Mucosa of descending colon (tissue), 3 donors: ENCODE measurements around the gene DHPS. TPM values are rescaled to one million over a fixed set of nuclear protein-coding genes. Genes with fewer than 3 reads are reported as not detected.

Experiments used
- ATAC-seq: fragments of 200-7000 bp; cut with Tn5 transposase; one replicate; pipeline ENCODE4 v1.9.1; 2020; ENCODE audit warnings: mild to moderate bottlenecking, moderate library complexity
- DNase-seq, 3 donors: peaks; one replicate each; pipeline ENCODE4 v3.0.0-alpha.2; 2020
- H3K36me3 ChIP-seq: fragments of 200-600 bp; one replicate; pipeline ENCODE4 v1.8.0; 2021; ENCODE audit warnings: low read depth, mild to moderate bottlenecking
- H3K4me1 ChIP-seq: fragments of 200-600 bp; one replicate; pipeline ENCODE4 v1.8.0; 2021; ENCODE audit warnings: low read depth, mild to moderate bottlenecking
- H3K4me3 ChIP-seq: fragments of 200-600 bp; one replicate; pipeline ENCODE4 v1.8.0; 2021; ENCODE audit warnings: mild to moderate bottlenecking
- H3K9me3 ChIP-seq: fragments of 200-600 bp; one replicate; pipeline ENCODE4 v1.8.0; 2021; ENCODE audit warnings: mild to moderate bottlenecking
- intact Hi-C, 2 donors: fragments of 100-400 bp; cut with DNase I in 1 of 2; cut with micrococcal nuclease in 1 of 2; formaldehyde crosslinking; loops; one replicate each; pipeline versions ENCODE4 v1.11.0 to v1.11.1; 2022; cut with DNase I, micrococcal nuclease
- total RNA-seq, 3 donors: library from RNA; stranded (reverse); fragmentation: NEBNext Ultra II Directional in 2 of 3; extraction: Animal tissue kit (Norgen Biotek cat#: 25700) in 2 of 3; gene quantifications; one replicate each; pipeline versions ENCODE4 v1.2.1 to v1.2.4, GENCODE V29; 2021 to 2023
- TF ChIP-seq, protein P1 (sequence below): fragments of 200-600 bp; IDR thresholded peaks from one replicate; pipeline ENCODE4 v1.8.0; 2022; ENCODE audit warnings: antibody characterized with exemption, mild to moderate bottlenecking
- donor health status: DM: no; HTN: no; CAD: no; lungs with moderate emphysema.
- donor health status: DM: no; HTN: no; CAD: no.
- donor health status: DM: no; HTN: yes; CAD: no.

The DHPS gene
- total RNA-seq, 3 donors from 2014 or later = 71.4 to 91.4 (median 88.9) TPM

DNA sequence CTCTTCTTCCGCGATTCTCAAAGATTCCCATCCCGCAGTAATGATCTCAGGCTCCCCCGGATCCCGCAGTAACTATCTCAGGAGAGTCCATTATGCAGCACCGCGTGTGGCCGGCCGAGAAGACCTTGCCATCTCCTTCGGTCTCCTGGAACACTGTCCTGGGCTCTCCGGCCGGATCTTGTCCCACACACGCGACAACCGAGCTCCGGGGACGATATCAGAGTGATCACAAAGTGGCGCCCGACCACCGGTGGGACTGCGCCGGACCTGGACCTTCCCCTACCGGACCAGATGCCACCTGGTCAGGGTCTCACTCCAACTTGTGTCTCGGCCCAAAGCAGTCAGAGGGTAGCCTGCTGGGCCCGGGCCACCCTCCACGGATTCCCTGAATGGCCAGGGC, 39.2 kb downstream of the DHPS start:
- DNase-seq = no peak
- Histone ChIP-seq H3K36me3 (no peaks in the 10 kb centered on the region), H3K4me3 (no peak overlapping the region), H3K9me3 (no peaks in the 10 kb centered on the region), H3K4me1 (peaks cover 9% of the 10 kb centered on the region)
- intact Hi-C loops = no loop called here
- ATAC-seq = no peak
- TF ChIP-seq, protein P1, sequence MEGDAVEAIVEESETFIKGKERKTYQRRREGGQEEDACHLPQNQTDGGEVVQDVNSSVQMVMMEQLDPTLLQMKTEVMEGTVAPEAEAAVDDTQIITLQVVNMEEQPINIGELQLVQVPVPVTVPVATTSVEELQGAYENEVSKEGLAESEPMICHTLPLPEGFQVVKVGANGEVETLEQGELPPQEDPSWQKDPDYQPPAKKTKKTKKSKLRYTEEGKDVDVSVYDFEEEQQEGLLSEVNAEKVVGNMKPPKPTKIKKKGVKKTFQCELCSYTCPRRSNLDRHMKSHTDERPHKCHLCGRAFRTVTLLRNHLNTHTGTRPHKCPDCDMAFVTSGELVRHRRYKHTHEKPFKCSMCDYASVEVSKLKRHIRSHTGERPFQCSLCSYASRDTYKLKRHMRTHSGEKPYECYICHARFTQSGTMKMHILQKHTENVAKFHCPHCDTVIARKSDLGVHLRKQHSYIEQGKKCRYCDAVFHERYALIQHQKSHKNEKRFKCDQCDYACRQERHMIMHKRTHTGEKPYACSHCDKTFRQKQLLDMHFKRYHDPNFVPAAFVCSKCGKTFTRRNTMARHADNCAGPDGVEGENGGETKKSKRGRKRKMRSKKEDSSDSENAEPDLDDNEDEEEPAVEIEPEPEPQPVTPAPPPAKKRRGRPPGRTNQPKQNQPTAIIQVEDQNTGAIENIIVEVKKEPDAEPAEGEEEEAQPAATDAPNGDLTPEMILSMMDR = no peak

DNA sequence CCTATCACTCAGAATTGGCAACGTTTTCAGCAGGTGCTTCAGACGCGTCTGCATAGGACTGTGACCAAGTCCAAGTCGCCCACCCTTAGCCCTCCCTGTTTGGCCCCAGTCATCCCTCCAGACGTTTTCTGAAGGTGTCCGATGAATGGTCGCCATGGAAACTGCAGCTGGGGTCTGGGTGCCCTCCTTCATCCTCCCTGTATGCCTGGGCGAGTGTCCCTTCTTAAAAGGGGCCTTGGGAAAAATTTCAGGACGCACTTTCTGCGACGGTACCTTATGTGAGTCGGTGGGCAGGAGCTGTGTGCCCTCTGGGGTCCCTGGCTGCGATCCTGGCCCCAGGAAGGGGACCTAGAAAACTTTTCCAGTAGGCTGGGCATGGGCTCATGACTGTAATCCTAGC, 40.2 kb downstream of the DHPS start:
- intact Hi-C loops = no loop called here
- ATAC-seq (no peak), DNase-seq (no peak)
- Histone ChIP-seq H3K4me1 (peaks cover 9% of the 10 kb centered on the region), H3K36me3 (no peaks in the 10 kb centered on the region), H3K9me3 (no peaks in the 10 kb centered on the region), H3K4me3 (no peak overlapping the region)
- TF ChIP-seq, protein P1 = no peak

DNA sequence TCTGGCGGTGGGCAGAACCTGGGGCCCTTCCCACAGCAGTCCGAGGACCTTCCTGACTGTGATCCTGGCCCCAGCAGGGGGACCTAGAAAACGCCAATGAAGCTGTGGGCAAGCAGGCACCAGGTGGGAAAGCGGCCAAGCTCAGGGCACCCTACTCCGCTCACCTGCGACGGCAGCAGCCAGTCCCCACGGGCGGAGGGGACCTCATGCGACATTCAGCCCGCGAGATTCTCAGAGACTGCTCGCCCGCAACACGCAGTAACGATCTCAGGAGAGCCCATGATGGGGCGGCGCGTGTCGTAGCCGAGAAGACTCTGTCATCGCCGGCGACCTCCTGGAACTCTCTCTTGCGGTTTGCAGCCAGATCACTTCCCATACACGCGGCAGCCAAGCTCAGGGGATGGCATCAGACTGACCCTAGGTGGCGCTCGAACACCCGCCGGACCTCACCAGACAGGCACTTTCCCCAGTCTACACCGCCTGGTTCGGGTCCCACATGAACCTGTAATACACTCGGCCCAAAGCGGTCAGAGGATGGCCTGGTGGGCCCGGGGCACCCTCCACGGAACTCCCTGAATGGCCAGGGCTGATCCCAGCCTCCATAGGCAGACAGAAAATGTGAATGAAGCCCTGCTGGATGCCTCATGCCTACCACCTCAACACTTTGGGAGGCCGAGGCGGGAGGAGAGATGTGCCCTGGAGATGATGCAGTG, 41.6 kb downstream of the DHPS start:
- intact Hi-C loops = no loop called here
- no peaks in the 10 kb centered on the region for H3K9me3 ChIP-seq
- peak; percentile 98 for ATAC-seq
- no peak overlapping the region for H3K4me3 ChIP-seq
- H3K4me1 ChIP-seq = peaks cover 9% of the 10 kb centered on the region
- DNase-seq = peak; percentile 86 to 88 (median 87)
- H3K36me3 ChIP-seq = no peaks in the 10 kb centered on the region
- TF ChIP-seq, protein P1 = peak; percentile 58

DNA sequence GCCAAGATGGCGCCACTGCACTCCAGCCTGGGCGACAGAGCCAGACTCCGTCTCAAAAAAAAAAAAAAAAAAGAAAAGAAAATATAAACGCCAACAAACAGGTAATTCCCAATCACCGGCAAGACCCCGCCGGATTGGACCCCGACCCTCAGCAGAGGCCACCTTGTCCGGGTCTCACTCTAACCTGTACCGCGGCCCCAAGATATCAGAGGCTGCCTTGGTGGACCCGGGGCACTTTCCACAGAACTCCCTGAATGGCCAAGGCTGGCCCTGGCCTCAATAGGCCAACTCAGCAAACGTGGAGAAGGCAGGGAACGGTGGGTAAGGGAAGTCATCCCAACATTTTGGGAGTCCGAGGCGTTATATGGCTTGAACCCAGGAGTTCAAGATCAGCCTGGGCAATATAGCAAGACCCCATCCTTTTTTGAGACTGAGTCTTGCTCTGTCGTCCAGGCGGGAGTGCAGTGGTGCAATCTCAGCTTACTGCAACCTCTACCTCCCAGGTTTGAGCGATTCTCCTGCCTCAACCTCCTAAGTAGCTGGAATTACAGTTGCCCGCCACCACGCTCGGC, 43.0 kb downstream of the DHPS start:
- no peaks in the 10 kb centered on the region for H3K9me3 ChIP-seq
- TF ChIP-seq, protein P1 = no peak
- H3K4me1 ChIP-seq = peaks cover 9% of the 10 kb centered on the region
- no peak for ATAC-seq
- H3K4me3 ChIP-seq = no peak overlapping the region
- H3K36me3 ChIP-seq = no peaks in the 10 kb centered on the region
- no peak for DNase-seq
- intact Hi-C loops = no loop called here

DNA sequence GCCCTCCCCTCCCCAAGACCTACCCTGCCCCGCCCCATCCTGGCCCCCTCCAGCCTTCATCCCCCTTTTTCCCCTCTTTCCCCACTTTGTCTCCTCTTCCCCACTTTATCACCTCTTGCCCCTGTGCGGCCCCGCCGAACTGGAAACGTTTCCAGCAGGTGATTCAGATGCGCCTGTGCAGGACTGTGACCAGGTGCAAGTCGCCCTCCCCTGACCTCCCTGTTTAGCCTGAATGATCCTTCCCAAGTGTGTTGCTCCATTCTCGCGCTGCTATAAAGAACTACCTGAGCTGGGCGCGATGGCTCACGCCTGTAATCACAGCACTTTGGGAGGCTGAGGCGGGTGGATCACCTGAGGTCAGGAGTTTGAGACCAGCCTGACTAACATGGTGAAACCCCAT, 45.0 kb downstream of the DHPS start:
- intact Hi-C loops = no loop called here
- Histone ChIP-seq H3K4me3 (no peak overlapping the region), H3K9me3 (no peaks in the 10 kb centered on the region), H3K4me1 (peaks cover 9% of the 10 kb centered on the region), H3K36me3 (no peaks in the 10 kb centered on the region)
- DNase-seq (no peak), ATAC-seq (no peak)
- TF ChIP-seq, protein P1 = no peak
